GM21528 (cell line): ENCODE data around the gene PVR.
"Not testable (repeated sequence)": the region's sequence is repeated elsewhere in the genome, so short reads cannot be mapped to it uniquely, and the experiment has no call there.

Source experiments
- ATAC-seq: cut with Tn5 transposase; IDR thresholded peaks from one replicate; pipeline ENCODE4 v1.9.1; 2021; ENCODE audit warnings: mild to moderate bottlenecking, moderate library complexity; ENCODE audit not compliant: unreplicated experiment, low FRiP score

PVR gene

GRCh38 chr19:44668985-44669764 lies 25.5 kb downstream of the PVR start:
- no peak for ATAC-seq

- ATAC-seq: not testable (repeated sequence)
Measured at GRCh38 chr19:44670027-44670426, 26.3 kb downstream of the PVR start.

- no peak for ATAC-seq
Measured at GRCh38 chr19:44671400-44671799, 27.7 kb downstream of the PVR start, which contains the start of gene CEACAM19. Gene CEACAM19 (plus strand): TSS chr19:44671482. CDS start chr19:44671932, 450 bp downstream.

GRCh38 chr19:44672226-44672625 lies 28.5 kb downstream of the PVR start:
- ATAC-seq: no peak

GRCh38 chr19:44673510-44673909 lies 29.8 kb downstream of the PVR start:
- no peak for ATAC-seq

- no peak for ATAC-seq
Measured at GRCh38 chr19:44675521-44675920, 31.8 kb downstream of the PVR start.

GRCh38 chr19:44677019-44677811 lies 33.5 kb downstream of the PVR start:
- no peak for ATAC-seq

GRCh38 chr19:44680536-44680935 lies 36.8 kb downstream of the PVR start:
- ATAC-seq: no peak

GRCh38 chr19:44681992-44682790 lies 38.5 kb downstream of the PVR start:
- no peak for ATAC-seq

- ATAC-seq: no peak
Measured at GRCh38 chr19:44682807-44683206, 39.1 kb downstream of the PVR start.

GRCh38 chr19:44683434-44684210 lies 39.9 kb downstream of the PVR start:
- ATAC-seq: no peak

GRCh38 chr19:44684396-44684795 lies 40.7 kb downstream of the PVR start:
- not testable (repeated sequence) for ATAC-seq

- no peak for ATAC-seq
Measured at GRCh38 chr19:44684892-44685863, 41.5 kb downstream of the PVR start.

GRCh38 chr19:44685877-44686276 lies 42.2 kb downstream of the PVR start:
- no peak for ATAC-seq

GRCh38 chr19:44686896-44687295 lies 43.2 kb downstream of the PVR start:
- no peak for ATAC-seq

- ATAC-seq: no peak
Measured at GRCh38 chr19:44687888-44688287, 44.2 kb downstream of the PVR start.

GRCh38 chr19:44689290-44690130 lies 45.8 kb downstream of the PVR start:
- ATAC-seq: no peak

- ATAC-seq: no peak
Measured at GRCh38 chr19:44690131-44690440, 46.4 kb downstream of the PVR start.
